ENCODE data around the gene JARID2. TPM values are rescaled to one million over a fixed set of nuclear protein-coding genes. Genes with fewer than 3 reads are reported as not detected.

Gene JARID2
- total and polyA plus RNA-seq, 9 of the 15 experiments (the other 6 are each of a cell fraction or from before 2014, with no cell fraction given) = 5.0 to 29.0 (median 15.6) TPM

DNA sequence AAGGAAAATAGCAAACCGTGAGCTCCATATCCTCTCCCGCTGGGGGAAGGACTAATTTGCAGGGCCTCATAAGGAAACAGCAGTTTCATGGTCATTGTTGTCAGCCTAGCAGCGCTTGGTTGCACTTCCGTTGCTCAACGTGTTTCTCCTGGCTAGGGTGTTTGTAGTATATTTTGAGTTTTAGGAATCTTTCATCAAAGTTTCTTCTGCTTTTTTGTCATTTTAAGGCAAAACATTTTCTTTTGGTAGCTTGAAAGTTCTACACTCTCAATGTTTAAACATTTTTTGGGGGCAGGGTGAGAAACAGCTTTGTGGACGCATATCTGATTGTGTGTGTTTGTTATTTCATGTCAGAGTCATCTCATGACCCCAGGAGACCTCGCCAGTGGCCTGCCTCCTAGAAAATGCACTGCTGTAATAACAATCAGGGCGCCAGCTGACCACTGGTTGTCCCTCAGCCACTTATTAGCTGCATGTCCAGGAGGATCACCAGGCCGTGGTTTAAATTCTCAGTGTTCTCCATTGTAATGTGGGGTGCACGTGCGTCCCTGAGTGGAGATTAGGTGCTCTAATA, 20.6 kb downstream of the JARID2 start (continued):
- 0 out of 2 replicates have a peak, but pooled peaks have one; percentile 40 for TF ChIP-seq CHAMP1 (IDR thresholded peaks at IDR 0.05)
- TF ChIP-seq CBFA2T3 (IDR thresholded peaks at IDR 0.05) = peak; percentile 58
- peak; percentile 65; the same call in 1 of the 2 replicates for TF ChIP-seq SPI1 (IDR thresholded peaks at IDR 0.05; ENCODE audit: borderline replicate concordance, low read depth, low read length)
- TF ChIP-seq ZMIZ1 (IDR thresholded peaks at IDR 0.05; ENCODE audit: low read depth in 2 of 2, low read length in 2 of 2) = 0 out of 4 replicates have a peak, but pooled peaks of 1 of the 2 experiments have one; percentile 50
- TF ChIP-seq MAFG (tag; conservative IDR thresholded peaks at IDR 0.05) = peak; percentile 48; the same call in 1 of the 2 replicates
- TF ChIP-seq PCBP1 (IDR thresholded peaks at IDR 0.05; ENCODE audit: low read depth, low read length, poor library complexity, severe bottlenecking) = no peak
- peak; percentile 83 for TF ChIP-seq HDAC2 (IDR thresholded peaks at IDR 0.05)
- 0 out of 4 replicates have a peak, but pooled peaks of 1 of the 2 experiments have one; percentile 38 for TF ChIP-seq SRF (CRISPR knock-in tag; IDR thresholded peaks at IDR 0.05)
- TF ChIP-seq NBN (IDR thresholded peaks at IDR 0.05; ENCODE audit: low read depth) = peak; percentile 92
- peak; percentile 99 for TF ChIP-seq LEF1 (IDR thresholded peaks at IDR 0.05)
- peak; percentile 80 for TF ChIP-seq EP300 (IDR thresholded peaks at IDR 0.05; ENCODE audit: low read length)
- peak; percentile 48; the same call in 1 of the 2 replicates for TF ChIP-seq CREM (IDR thresholded peaks at IDR 0.05; ENCODE audit: low read depth)
- no peak for TF ChIP-seq HMGXB4 (CRISPR knock-in tag; IDR thresholded peaks at IDR 0.05)
- TF ChIP-seq SRSF9 (IDR thresholded peaks at IDR 0.05; ENCODE audit: borderline replicate concordance, low read depth, low read length) = no peak
- peak; percentile 84 for TF ChIP-seq JUND (IDR thresholded peaks at IDR 0.05; ENCODE audit: borderline replicate concordance, low read depth, low read length)
- peak; percentile 81; the same call in 2 of the 3 replicates for TF ChIP-seq JUND (tag; IDR thresholded peaks at IDR 0.05; ENCODE audit: borderline replicate concordance, low read depth, low read length)
- TF ChIP-seq, protein P1, sequence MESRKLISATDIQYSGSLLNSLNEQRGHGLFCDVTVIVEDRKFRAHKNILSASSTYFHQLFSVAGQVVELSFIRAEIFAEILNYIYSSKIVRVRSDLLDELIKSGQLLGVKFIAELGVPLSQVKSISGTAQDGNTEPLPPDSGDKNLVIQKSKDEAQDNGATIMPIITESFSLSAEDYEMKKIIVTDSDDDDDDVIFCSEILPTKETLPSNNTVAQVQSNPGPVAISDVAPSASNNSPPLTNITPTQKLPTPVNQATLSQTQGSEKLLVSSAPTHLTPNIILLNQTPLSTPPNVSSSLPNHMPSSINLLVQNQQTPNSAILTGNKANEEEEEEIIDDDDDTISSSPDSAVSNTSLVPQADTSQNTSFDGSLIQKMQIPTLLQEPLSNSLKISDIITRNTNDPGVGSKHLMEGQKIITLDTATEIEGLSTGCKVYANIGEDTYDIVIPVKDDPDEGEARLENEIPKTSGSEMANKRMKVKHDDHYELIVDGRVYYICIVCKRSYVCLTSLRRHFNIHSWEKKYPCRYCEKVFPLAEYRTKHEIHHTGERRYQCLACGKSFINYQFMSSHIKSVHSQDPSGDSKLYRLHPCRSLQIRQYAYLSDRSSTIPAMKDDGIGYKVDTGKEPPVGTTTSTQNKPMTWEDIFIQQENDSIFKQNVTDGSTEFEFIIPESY (CRISPR knock-in tag; IDR thresholded peaks at IDR 0.05) = 0 out of 2 replicates have a peak, but pooled peaks have one; percentile 6
- no peak for TF ChIP-seq ZNF707 (CRISPR knock-in tag; conservative IDR thresholded peaks at IDR 0.05)
- peak; percentile 91 for TF ChIP-seq DACH1 (IDR thresholded peaks at IDR 0.05; ENCODE audit: partially characterized antibody)

All from K562 (cell line).